Stimulated activated CD8-positive, alpha-beta memory T cell treated with anti-CD3 and anti-CD28 coated beads, Interleukin-15, amount 100 ng/mL, for 1 hour (primary cell): ENCODE data around the gene CRYBG1.
A peak's percentile ranks its signal among the peaks of the same experiment; 100 is the strongest.

Experiments used
- DNase-seq: peaks from one replicate; pipeline ENCODE4 v3.0.0-alpha.2; 2020; ENCODE audit warnings: low read depth

CRYBG1 gene

GRCh38 chr6:106525107-106525881 is 164.8 kb downstream of the CRYBG1 start:
- DNase-seq = no peak

DNA sequence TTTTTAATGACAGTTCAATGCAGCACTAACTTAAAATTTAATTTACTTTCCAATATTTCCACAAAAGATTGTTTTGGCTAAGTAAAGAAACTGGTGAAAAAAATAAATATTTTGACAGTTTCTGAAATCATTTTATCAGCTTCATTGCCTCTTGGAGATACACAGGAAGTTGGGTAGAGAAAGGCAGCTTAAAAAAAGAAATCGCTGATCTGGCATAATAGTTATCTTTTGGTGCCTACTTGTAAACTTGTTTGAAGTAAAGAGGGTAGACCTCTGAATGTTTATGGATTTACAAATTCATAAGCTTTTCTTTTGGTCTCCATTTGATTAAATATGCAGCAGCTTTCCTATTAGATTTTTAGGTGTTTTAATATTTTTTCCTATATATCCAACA is 165.4 kb downstream of the CRYBG1 start:
- DNase-seq = no peak

DNA sequence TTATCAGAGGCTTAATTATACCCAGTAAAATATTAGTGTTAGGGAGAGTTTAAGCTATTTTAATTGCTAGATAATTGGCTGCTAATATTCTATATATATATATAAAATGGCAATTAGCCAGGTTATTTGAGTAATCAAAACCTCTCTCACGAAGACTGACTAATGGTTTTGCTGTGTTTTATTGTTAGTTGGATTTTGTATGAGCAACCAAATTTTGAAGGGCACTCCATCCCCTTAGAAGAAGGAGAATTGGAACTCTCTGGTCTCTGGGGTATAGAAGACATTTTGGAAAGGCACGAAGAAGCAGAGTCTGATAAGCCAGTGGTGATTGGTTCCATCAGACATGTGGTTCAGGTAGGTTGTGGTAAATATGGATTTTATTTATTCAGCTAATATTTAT is 166.6 kb downstream of the CRYBG1 start:
- no peak for DNase-seq

DNA sequence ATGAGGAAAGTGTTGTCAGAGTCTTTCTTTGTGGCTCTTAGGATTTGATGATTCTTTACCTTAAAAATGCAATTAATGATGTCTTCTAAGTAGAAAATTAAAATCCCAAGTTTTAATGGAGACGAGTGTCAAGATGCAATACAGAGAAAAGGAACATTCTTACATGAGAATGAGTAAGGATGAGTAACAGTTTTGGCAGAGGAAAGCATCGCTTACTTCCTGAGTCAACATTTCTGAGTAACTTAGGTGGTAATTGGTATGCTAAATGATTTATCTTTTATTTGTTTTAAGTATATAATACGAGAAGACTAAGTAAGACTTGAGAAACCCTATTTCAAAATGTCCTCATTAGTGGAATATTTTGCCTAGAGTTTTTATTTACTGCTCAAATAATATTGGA is 167.5 kb downstream of the CRYBG1 start:
- DNase-seq = no peak

DNA sequence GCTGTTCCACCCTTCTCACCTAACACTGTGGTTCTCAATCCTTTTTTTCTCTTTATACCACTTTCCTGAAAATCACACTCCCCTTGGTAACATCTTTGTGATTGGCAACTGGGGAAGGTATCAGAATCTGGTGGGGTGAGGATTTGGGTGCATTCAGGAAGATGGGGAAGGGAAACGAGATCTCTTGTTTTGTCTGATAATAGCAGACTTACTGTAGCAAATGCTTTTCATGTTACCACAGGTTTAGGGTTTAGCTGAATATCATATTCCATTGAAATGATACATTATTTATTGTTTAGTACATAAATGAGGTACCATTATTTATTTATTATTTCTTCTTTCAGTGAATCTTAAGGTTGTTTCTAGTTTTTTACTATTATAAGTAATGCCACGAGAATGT is 168.0 kb downstream of the CRYBG1 start:
- DNase-seq = no peak

- no peak for DNase-seq
Measured at GRCh38 chr6:106529438-106529837, 168.9 kb downstream of the CRYBG1 start.

DNA sequence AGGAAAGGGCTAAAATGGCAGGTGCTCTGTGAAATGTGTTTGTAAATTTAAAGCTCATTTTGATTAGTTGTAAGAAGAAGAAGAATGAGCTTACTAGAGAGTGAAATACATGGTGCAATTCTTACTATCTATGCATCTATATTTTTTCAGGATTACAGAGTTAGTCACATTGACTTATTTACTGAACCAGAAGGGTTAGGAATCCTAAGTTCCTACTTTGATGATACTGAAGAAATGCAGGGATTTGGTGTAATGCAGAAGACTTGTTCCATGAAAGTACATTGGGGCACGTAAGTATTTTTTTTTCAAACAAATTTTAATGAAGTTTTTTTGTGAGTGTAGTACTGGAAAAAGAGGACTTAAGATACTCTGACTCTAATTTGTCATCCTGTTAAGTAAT is 169.5 kb downstream of the CRYBG1 start:
- DNase-seq = no peak

- DNase-seq = no peak
Measured at GRCh38 chr6:106530502-106530901, 170.0 kb downstream of the CRYBG1 start.

DNA sequence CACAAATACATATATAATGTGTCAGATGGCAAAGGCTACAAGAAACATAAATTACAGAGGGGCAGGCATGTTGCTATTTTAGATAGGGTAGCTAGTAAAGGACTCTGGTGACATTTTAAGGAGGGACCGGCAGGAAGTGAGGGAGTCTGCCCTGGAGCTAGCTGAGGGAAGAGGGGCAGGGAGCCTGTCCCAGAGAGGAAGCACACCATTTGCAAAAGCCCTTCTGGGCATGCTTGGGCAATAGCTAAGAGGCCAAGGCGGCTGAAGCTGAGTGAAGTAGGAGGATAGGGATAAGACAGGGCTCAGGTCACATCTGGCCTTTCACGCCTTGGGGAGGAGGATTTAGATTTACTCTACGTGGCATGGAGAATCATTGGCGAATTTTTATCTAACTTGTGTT is 172.5 kb downstream of the CRYBG1 start:
- DNase-seq = no peak

- no peak for DNase-seq
Measured at GRCh38 chr6:106534004-106534403, 173.5 kb downstream of the CRYBG1 start.

DNA sequence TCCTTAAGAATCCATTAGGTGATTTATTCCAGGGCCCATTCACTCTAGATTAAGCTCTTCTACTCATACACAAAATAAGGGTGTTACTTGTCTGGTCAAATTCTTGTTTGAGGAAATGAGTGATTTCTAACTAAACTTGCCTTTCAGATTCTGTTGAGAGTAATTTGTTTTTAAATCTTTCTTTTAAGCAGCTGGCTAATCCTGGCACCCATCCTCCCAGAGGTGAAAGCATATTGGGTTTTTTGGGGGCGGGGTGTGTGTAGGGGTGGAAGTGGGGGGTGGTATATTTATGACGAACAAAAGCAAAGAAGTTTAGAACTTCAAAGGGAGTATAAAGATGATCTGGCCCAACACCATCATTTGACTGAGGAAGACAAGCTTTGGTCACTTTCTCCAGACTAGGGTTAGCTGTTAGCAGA is 174.1 kb downstream of the CRYBG1 start:
- no peak for DNase-seq

- DNase-seq = no peak
Measured at GRCh38 chr6:106535012-106535411, 174.5 kb downstream of the CRYBG1 start.

DNA sequence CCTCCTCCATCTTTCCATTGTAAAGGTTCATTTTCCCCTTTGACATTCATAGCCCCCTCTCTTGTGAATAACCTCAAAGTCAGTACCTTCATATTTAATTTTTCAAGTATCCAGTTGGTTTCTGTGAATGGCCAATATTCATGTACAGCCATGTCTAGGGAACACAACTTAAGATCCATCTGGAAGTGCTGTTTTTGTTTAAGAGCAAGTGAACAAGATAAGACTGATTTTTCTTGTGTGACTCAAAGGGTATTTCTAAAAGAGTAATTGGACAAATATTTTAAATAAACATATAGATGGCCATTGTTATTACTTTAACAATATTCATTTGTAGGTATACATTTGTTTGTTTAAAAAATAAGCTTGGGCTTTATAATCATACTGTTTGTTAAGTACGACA is 175.8 kb downstream of the CRYBG1 start:
- no peak for DNase-seq

DNA sequence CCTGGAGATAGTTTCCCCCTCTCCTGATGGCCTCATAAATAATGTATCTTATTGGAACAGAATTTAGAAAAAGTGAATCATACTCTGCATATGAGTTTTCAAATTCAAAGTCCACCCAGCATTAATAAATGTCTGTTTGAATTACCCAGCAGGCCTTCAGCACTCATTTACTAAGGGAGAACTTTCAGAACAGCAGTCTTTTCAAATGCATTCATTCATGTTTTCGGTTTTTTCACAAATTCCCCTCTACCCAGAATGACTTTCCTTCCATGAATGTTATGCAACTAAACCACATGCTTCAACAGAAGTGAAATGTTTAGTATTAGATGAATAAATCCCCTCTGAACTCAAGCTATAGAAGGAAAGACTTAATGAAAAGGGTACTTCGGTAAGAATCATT is 176.3 kb downstream of the CRYBG1 start:
- DNase-seq = no peak

GRCh38 chr6:106537662-106538061 is 177.1 kb downstream of the CRYBG1 start:
- DNase-seq = no peak

- no peak for DNase-seq
Measured at GRCh38 chr6:106538145-106538544, 177.6 kb downstream of the CRYBG1 start.

DNA sequence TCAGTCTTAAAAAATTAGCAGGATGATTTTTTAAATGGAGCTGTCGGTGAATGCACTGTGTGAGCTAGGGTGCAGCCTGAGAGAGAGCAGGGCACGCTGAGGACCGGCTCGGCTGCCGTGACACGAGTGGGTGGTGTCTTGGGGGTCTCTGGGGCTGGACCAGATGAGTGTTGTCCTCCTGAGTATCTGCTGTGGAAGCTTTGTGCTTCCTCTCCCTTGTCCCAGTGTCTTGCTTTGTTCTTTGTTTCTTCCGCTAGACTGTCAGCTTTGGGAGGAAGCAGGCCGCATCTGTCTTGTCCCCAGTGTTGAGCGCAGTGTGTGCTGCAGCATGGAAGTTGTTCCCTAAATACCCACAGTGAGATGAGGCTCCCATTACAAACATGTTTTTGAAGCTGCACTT is 179.4 kb downstream of the CRYBG1 start:
- no peak for DNase-seq

GRCh38 chr6:106540432-106540831 is 179.9 kb downstream of the CRYBG1 start:
- DNase-seq = no peak

- DNase-seq = no peak
Measured at GRCh38 chr6:106540907-106541306, 180.4 kb downstream of the CRYBG1 start.

GRCh38 chr6:106546261-106546690 is 185.8 kb downstream of the CRYBG1 start:
- no peak for DNase-seq

DNA sequence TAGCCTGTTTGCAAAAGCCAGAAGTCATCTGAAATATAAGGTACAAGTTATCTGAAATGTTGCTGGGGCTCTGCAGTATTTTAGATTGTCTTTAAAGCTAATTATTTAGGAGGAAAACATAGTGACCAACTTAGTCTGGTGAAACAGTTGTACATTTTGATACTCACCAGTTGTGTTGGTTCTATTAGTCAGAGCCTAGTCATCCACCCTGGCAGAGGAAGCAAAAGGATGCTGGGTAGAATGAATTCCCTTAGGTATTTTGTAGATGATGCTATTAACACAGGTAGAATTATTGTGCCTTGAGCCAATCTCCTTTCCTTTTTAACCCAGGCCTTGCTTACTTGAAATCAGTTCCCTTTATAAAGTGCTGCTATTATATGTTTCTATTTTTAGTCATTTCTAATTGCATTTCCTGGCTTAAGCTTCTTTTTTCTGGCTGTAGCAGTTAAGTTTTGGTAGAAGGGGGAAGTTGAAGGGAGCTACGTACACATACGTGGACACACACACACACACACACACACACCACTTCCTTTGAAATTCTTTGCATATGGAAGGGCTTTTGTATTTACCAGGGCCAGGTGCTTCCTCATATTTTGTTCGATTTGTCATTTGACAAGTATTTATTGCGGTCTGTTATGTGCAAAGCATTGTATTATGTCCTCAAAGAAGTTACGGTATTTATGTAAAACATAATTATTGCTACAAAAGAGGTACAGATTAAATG is 186.3 kb downstream of the CRYBG1 start:
- DNase-seq = no peak

DNA sequence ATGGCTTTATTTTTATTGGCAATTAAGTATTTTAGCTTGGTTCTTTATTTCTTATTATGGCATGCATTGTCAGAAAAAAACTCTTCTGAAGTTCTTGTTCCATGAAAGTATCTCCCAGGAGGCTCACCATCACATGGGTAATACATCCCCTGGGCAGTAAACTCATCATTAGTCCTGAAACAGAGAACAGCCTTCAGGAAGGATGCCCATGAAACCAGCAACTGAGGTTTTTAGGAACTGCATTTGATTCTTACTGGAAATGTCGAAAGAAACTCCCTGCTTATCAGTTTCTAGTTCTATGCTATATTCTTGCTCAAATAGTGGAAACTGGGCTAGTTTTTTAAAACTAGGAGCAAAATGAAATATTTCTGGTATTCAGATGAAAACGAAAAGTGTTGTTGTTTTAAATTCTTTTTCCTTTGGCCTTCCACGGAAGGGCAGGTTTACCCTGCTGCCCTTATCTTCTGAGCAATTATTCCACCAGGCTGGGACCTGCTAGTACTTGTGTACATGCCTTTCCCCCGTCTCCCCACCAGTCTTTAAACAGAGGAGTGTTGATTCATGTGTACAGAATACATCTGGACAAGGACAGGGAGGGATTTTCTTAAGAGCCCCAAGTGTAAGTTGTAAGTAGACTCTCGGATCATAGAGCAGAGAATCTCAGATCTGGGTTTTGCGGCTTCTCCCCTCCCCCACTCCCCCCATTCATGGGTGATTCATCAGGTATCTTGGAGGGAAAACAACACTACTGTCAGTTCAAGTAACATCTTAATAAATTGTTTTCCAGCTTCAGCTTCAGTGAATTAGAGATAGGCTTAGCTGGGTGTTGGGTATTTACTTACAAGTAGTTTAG is 187.3 kb downstream of the CRYBG1 start:
- DNase-seq = peak; percentile 14
